GM19351 (cell line): ENCODE measurements around the gene CD52.
"Not testable (repeated sequence)": the region's sequence is repeated elsewhere in the genome, so short reads cannot be mapped to it uniquely, and the experiment has no call there.

Experiments
- ATAC-seq: cut with Tn5 transposase; IDR thresholded peaks from one replicate; pipeline ENCODE4 v1.9.1; 2021; ENCODE audit warnings: mild to moderate bottlenecking, moderate library complexity; ENCODE audit not compliant: unreplicated experiment

CD52 gene

GRCh38 chr1:26283871-26284596 lies 33.7 kb upstream of the CD52 start:
- no peak for ATAC-seq

- peak; percentile 26 for ATAC-seq
These were observed 33.0 kb upstream of the CD52 start for GRCh38 chr1:26284597-26285347.

- no peak for ATAC-seq
These were observed 32.2 kb upstream of the CD52 start for GRCh38 chr1:26285366-26286063.

GRCh38 chr1:26286064-26286416 lies 31.7 kb upstream of the CD52 start:
- ATAC-seq, result no peak

GRCh38 chr1:26287033-26287711 lies 30.6 kb upstream of the CD52 start:
- ATAC-seq, result peak; percentile 38

GRCh38 chr1:26287811-26288210 lies 29.9 kb upstream of the CD52 start:
- no peak for ATAC-seq

- no peak for ATAC-seq
These were observed 29.3 kb upstream of the CD52 start for GRCh38 chr1:26288311-26288941.

- ATAC-seq, result peak; percentile 42
These were observed 28.3 kb upstream of the CD52 start for GRCh38 chr1:26289158-26290059.

- no peak for ATAC-seq
These were observed 27.5 kb upstream of the CD52 start for GRCh38 chr1:26290122-26290881.

GRCh38 chr1:26290882-26291261 lies 26.9 kb upstream of the CD52 start:
- no peak for ATAC-seq

GRCh38 chr1:26291433-26291832 lies 26.3 kb upstream of the CD52 start:
- no peak for ATAC-seq

- no peak for ATAC-seq
These were observed 25.8 kb upstream of the CD52 start for GRCh38 chr1:26291939-26292338.

GRCh38 chr1:26292735-26293134 lies 25.0 kb upstream of the CD52 start:
- not testable (repeated sequence) for ATAC-seq

GRCh38 chr1:26293911-26294463 lies 23.8 kb upstream of the CD52 start:
- ATAC-seq, result no peak

- no peak for ATAC-seq
These were observed 22.3 kb upstream of the CD52 start for GRCh38 chr1:26295194-26296138.

GRCh38 chr1:26296340-26297056 lies 21.3 kb upstream of the CD52 start:
- ATAC-seq, result no peak
